Right ventricle myocardium superior (tissue), 1 donor: ENCODE data around the gene ZNF248. TPM values are rescaled to one million over a fixed set of nuclear protein-coding genes. Genes with fewer than 3 reads are reported as not detected.
"Not testable (repeated sequence)": the region's sequence is repeated elsewhere in the genome, so short reads cannot be mapped to it uniquely, and the experiment has no call there.

ENCODE experiments used
- ATAC-seq: fragments of 200-7000 bp; cut with Tn5 transposase; one replicate; pipeline ENCODE4 v1.9.1; 2020; ENCODE audit warnings: mild to moderate bottlenecking; ENCODE audit not compliant: poor library complexity
- DNase-seq: peaks from one replicate; pipeline ENCODE4 v3.0.0-alpha.2; 2020
- intact Hi-C: fragments of 100-400 bp; cut with DNase I; formaldehyde crosslinking; loops from one replicate; pipeline ENCODE4 v1.11.2; 2022
- total RNA-seq: library from RNA; stranded (reverse); fragmentation: NEBNext Ultra II Directional; extraction: Animal tissue kit (Norgen Biotek cat#: 25700); gene quantifications from one replicate; pipeline ENCODE4 v1.2.1, GENCODE V29; 2021
- donor health status: DM: no; HTN: yes; CAD: no; lungs with severe emphysema.

Gene ZNF248
- total RNA-seq, 1 donor from 2014 or later, result 11.4 TPM

DNA sequence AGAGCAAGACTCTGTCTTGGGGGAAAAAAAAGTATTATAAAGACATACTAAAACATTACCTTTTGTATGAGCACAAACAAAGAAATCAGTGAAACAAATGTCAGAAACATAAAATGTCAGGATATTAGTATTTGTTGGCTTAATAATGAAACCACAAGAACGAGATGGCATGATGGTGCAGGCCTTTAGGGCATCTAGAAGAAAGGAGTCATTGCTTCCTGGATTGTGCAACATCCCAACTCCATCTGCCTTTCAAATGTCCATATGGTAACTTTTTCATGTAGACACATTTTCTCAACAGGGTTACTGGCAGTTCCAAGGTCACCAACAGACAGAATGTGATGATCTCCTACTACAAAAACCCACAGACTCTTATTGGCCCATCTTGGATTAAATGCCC is 96.6 kb downstream of the ZNF248 start:
- ATAC-seq, result no peak
- no peak for DNase-seq
- intact Hi-C loops, result no loop called here

DNA sequence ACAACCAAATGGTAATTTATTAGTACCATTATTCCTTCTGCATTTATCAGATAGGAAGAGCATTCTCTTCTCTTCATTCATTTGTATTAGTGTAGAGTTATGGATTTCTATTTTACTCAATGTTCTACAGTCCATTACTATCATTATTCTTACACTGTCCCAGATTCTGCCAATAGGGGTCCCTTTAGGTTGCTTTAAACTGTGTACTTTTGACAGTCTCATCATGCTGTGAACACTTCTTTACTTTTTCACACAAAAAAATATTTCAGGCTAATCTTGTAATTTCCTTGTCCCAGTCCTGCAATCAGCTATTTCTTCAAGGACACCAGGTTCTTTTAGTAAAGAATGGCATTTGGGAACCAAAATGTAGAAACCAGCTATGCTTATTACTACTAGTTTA is 99.3 kb downstream of the ZNF248 start:
- intact Hi-C loops, result no loop called here
- DNase-seq, result no peak
- ATAC-seq, result no peak

DNA sequence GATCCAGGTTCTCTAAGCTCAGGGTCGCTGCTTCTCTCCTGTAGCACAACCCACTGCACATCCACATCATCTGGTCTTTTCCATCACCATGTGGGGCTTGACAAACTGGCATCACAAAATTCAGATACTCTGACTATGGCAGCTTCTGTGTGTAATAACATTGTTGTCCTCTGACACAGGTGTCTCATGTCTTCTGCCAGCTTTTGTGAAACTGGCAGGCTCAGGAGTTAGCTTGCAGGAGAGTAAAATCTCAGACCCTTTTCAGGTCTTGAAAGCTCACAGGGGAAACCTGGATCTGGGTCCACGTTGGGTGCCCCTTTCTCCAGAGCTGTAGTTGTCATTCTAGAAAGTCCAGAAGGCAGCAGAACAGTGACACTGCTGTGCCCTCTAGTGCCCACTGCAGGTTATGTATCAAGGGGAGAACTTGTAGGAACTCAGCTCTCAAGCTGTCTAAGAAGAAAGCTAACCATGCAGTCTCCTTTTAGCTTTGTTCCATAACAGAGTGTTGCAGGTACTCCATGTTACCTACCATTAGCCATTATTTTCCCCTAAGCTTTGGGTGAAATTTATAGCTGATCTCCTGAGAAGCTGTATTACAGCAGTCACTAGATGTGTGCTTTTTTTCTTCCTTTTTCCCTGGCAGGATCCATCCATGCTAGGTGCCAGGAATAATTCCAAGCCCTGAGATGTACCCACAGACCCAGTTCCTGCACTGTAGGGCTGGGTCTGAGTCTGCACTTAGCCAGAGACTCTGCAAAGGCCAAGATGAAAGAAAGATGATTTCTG is 102.7 kb downstream of the ZNF248 start:
- peak; percentile 90 for ATAC-seq
- no peak for DNase-seq

GRCh38 chr10:37752334-37752875 is 105.0 kb downstream of the ZNF248 start:
- no peak for ATAC-seq
- DNase-seq, result no peak
- intact Hi-C loops, result no loop called here

More for the DNA sequence above, 102.7 kb downstream of the ZNF248 start:
- intact Hi-C loops, result no loop called here

DNA sequence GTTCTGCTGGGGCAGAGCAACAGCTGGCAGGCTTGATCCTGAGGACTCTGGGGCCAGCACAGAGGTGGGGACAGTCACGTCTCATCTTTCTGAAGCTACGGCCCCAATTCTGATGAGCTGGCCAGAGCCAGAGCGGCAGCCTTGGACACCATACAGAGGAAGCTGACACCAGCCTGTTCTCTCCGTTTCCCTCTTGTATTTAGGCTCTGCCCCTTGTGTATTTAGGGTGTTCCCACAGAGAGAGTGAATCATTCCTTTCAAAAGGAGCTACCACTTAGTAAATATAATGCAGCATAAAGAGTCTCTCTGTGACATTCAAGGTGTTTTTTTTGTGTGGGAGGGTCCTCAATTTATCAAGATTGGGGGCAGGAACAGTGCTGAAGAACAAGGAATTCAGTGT is 109.2 kb downstream of the ZNF248 start:
- intact Hi-C loops, result no loop called here
- no peak for ATAC-seq

GRCh38 chr10:37747081-37747480 is 110.3 kb downstream of the ZNF248 start:
- intact Hi-C loops, result no loop called here
- DNase-seq, result no peak
- no peak for ATAC-seq

More for the DNA sequence above, 109.2 kb downstream of the ZNF248 start:
- DNase-seq, result no peak

DNA sequence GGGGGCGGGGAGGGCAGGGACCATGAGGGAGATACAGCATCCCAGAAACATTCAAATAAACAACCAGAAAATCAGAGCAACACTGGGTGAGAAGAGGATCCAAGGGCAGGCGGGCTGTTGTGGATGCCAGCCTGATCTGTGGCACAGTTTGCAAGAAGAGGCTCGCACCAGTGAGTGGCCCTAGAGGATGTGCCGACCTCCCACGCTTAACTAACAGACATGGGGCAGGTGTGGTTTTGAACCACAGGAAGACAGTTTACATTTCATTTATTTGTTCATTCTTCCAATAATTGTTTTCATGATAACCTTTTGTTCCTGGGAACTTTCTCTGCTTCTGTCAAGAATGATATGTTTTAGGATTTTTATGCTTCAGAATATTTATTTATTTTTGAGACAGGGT is 115.6 kb downstream of the ZNF248 start:
- ATAC-seq, result no peak
- no peak for DNase-seq
- intact Hi-C loops, result no loop called here

DNA sequence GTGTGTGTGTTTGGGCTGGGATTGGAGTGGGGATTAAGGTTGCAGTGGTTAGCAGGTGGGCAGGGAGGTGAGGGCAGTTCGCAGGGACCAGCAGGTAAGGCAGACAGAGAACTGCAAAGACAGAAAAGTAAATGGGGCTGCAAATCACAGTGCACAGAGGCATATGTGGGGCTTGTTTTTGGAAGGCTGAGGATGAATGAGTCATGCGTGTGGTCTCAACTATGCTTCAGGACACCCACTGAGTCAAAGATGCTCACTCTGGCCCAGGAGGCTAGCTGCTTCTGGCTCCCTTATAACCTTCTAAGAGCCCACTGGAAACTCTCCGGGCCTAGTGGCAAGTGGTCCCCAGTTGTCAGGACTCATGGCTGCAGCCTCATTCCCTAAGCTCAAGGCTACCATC is 118.2 kb downstream of the ZNF248 start:
- intact Hi-C loops, result no loop called here
- no peak for DNase-seq
- ATAC-seq, result no peak

- intact Hi-C loops, DNase-seq, ATAC-seq: not testable (repeated sequence)
These were observed 119.2 kb downstream of the ZNF248 start for GRCh38 chr10:37738241-37738640.

- DNase-seq (no peak), ATAC-seq (no peak)
- intact Hi-C loops, result no loop called here
These were observed 120.1 kb downstream of the ZNF248 start for GRCh38 chr10:37737336-37737735.

DNA sequence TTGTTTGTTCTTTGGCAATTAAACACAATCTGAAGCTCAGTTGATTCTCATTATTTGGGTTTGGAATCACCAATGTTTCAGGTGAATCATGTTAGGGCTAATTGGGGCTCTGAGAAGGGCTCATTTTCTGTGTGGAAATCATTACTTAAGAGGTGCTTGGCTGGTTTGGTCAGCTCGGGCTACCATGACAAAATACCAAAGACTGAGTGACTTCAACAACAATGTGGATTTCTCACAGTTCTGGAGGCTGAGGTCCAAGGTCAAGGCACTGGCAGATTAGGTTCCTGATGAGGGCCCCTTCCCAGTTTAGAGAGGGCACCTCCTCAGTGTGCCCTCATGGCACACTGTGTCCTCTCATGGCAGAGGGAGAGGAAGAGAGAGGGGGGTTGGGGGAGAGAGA is 121.3 kb downstream of the ZNF248 start:
- intact Hi-C loops, result no loop called here
- ATAC-seq, result no peak

DNA sequence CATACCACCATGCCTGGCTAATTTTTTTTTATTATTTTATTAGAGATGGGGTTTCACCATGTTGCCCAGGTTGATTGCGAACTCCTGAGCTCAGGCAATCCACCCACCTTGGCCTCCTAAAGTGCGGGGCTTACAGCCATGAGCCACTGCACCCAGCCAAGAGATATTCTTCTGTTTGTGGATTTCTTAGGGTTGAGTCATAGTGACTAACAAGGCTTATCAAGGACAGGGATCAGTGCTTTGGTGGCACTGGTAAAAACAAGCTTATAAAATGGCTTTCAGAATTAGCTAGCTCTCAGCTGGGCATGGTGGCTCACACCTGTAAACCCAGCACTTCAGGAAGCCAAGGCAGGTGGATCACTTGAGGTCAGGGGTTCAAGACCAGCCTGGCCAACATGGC is 122.4 kb downstream of the ZNF248 start:
- DNase-seq (no peak), ATAC-seq (no peak)
- intact Hi-C loops, result no loop called here

More for the DNA sequence above, 121.3 kb downstream of the ZNF248 start:
- no peak for DNase-seq

Other genes starting within 250 kb of the ZNF248 start
- 15.9 TPM for gene ZNF25, start 119.0 kb upstream of the ZNF248 start, total RNA-seq
- gene ZNF33A, start 153.1 kb upstream of the ZNF248 start, total RNA-seq, result 19.1 TPM
- 10.0 TPM for gene ZNF37A, start 236.7 kb upstream of the ZNF248 start, total RNA-seq